HG03280 (cell line): ENCODE measurements around the gene PAK5.

Experiments used
- ATAC-seq: cut with Tn5 transposase; IDR thresholded peaks from one replicate; pipeline ENCODE4 v1.9.1; 2021; ENCODE audit warnings: mild to moderate bottlenecking, moderate library complexity; ENCODE audit not compliant: unreplicated experiment

The PAK5 gene

DNA sequence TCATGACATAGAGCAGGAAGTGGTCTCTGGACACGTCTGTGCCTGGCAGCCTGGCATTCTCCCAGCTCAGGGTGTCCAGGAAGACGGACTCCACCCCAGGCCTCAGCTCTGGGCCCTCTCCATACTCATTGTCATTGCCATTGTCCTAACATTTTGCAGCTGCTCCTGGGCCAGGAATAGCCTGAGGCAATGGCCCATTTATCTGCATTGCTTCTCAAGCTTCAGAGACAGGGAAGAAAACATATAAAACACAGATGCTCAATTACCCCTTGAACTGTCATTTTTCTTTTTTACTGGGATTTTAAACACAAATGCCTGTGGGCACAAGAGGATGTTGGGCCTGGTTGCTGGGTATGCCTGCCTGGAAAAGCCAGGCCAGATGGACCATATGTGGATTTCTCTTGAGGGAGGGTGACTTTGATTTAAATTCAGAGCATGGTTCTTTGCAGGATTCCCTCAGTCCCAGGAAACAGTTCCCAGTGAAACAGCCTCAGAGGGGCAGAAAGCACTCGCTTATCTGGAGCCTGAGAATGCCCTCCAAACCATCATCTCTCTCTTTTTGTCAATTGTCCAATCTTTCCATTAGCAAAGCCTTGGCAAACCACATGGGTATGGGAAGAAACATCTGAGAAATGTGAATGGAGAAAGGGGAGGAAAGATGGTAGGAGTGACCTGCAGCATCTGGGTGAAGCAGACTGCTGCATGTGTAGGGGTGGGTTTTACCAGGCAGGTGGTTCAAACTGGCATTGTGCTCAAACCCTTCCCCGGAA, 306.6 kb downstream of the PAK5 start:
- no peak for ATAC-seq

GRCh38 chr20:9531581-9531980, 307.3 kb downstream of the PAK5 start:
- no peak for ATAC-seq

DNA sequence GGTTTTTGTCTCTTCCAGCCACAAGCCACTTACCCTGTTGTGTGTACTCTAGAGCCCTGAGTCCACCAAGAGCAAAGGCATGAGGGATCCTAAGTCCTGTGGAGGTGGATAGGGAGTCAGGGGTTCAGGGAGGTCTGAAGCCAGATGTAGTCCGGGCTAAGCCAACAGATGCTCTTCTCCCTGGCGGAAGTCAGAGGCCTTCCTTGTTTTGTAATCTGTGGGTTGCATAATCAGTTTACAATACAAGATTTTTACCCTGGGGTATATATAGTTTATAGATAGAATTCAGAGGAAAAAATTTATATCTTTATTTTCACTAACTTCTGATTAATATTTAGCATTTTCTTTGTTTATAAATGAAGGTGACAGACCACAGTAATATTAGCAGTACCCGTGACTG, 315.2 kb downstream of the PAK5 start:
- ATAC-seq = no peak

- no peak for ATAC-seq
Measured at GRCh38 chr20:9520086-9520485, 318.8 kb downstream of the PAK5 start.

DNA sequence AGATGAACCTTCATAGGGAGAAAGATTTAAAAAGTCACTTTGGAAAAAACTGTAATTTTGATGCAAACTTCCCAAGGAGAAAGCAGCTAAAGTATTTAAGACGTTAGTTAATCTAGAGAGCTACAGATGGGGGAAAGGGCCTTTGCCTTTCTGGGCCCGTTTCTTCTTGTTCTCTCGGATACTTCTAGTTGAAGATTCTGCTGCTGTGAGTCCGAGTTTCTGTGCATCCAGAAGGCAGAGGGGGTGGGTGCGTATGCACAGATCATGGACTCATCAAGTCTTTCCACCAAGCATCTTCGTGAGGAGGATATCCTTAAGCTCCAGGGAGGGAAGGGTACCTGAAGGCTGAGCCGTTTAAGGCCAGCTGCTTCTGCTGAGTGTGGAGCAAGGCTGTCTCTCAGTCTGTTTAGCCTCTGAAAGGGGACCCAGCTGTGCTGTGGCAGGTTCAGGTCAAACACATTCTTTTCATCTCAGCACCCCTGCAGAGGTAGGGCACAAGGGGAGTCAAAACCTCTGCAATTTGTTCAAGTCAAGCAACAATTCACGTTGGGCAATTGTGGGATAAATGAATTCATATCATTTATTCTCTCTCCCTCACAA, 320.2 kb downstream of the PAK5 start:
- no peak for ATAC-seq

- no peak for ATAC-seq
Measured at GRCh38 chr20:9517297-9518162, 321.3 kb downstream of the PAK5 start.

DNA sequence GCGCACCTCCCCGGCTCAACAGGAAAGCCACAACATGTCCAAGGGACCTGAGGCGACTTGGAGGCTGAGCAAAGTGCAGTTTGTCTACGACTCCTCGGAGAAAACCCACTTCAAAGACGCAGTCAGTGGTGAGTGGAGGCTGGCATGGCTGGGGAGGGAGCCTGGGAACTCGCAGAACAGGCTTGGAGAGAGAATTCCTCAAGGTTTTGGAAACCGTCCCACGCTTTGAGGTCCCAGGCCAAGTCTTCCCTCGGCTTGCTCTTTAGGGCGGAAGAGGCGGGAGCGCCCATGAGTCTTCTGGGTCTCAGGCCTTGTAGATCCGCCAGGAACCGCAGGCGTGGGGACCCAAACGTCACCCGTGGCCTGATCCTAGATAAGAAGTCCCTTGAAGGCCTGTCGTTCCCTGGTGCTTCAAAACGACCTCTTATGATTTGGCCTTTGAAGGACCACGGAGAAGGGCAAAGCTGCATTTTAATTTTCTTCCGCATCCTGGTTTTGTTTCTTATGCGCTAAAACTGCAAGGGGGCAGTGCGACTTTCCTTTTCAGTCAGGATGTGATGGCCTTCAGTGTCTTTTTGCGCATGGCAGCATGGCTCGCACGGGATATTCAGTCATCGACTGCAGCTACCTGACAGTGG, 322.5 kb downstream of the PAK5 start:
- ATAC-seq = no peak

DNA sequence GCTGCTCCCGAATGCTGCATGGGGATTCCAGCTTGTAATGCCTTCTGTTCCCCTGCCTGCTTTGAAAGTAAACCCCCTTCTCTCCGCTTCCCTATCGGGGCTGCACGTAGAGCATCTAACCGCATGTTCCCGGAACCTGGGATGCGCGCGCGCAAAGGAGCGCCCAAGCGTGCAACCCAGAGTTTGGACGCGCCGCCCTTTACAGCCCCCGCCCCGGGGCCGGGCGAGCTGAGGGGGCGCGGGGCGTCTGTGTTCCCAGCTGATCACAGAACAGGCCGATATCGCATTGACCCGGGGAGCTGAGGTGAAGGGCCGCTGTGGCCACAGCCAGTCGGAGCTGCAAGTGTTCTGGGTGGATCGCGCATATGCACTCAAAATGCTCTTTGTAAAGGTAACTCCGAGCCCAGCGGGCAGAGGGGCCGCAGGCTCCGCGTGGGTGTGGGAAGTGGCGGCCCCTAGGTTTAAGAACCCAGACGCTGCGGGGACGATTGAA, 323.1 kb downstream of the PAK5 start:
- no peak for ATAC-seq

GRCh38 chr20:9515214-9515585, 323.7 kb downstream of the PAK5 start:
- no peak for ATAC-seq

GRCh38 chr20:9514461-9515213, 324.2 kb downstream of the PAK5 start, which contains the start of gene LAMP5:
Gene LAMP5 (plus strand): TSS chr20:9514590. CDS start chr20:9514853, 263 bp downstream.
- ATAC-seq = peak; percentile 49

DNA sequence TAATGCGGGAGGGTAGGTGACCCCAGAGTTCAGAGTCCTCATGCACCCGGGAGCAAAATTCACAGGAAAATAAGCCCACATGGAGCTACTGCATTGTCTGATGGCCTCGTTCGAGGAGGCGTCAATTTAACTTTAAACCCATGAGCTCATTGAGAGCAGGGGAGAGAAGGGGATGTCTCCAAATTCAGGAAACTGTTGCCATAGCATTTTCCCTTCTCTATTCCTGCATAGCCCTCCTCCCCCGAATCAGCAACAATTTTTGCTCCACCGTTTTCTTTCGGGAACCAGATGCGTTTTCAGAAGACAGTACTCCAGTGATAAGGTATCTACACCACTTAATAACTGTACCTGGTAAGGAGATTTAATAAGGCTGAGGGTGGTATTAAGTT, 324.8 kb downstream of the PAK5 start:
- peak; percentile 12 for ATAC-seq

DNA sequence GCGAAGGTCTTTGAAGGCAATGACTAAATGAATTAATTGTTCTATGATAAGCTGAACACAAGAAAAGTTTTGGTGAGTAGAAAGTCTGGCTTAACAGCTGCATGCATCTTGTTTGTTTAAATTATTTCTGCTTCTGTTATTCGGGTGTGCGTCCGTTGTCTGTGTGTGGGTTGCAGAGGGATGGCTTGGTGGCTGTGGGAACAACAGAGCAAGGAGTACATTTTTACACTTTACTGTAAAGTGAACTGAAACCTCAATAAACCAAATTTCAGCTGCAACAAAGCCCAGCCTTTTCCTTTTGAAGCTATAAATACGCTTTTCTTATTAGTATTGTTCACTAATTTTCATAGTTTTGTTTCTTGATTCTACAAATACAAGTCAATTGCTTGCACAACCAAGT, 328.0 kb downstream of the PAK5 start:
- ATAC-seq = no peak

DNA sequence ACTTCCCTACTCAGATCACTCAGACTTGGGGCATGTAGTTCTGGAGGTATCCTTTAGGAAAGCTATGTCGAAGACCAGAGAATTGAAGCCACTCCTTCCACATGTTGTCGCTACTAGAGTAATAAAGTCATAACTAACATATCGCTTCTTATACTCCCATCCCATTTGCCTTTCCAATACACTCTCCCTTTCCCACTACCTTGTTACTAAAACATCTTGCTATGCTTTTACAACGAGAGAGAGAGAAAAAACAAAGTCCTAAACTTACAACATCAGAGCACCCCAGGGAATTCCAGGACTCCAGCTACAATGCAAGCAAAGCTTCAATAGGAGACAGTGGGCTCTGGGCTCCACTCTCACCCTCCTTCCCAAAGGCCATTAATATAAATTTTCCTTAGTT, 329.6 kb downstream of the PAK5 start:
- no peak for ATAC-seq

DNA sequence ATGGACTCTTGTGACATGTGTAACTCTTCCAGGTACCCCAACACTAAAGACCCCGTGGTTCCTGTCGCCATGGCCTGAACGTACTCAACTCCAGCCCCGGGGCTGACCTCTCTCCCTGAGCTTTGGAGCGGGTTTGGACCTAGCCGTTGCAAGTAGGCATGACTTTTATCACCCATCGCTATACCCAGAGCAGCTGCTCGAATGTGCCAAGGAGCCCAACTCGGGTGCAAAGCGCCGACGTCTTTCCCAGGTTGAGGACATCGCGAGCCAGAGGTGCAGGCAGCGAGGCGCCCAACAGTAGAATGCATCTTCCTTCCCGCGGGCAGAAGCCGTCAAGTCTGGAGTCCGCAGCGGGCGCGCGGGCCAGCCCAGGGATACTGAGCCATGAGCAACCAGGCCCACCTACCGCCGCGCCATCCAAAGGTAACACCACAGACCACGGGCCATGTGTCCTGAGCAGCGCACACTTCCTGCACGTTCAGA, 330.1 kb downstream of the PAK5 start:
- ATAC-seq = no peak

DNA sequence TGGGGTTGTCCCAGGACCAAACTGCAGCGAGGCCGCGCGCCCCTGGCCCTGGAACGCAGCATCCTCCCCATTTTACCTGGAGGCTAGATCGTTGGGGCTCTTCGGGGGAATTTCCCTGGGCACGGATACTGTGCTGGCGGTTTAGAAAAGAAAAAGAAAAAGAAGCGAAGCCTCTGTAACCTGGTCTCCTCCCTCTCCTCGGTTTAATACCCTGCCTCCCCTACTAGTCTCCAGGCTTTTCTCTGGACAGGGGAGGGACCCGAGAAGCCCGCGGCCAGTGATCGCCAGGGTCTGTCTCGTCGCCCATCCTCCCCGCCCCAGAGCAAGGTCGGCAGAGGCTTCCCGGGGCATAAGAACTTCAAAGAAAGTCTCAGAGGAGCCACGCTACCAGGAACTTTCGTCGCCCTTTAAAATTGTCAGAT, 330.6 kb downstream of the PAK5 start:
- no peak for ATAC-seq

DNA sequence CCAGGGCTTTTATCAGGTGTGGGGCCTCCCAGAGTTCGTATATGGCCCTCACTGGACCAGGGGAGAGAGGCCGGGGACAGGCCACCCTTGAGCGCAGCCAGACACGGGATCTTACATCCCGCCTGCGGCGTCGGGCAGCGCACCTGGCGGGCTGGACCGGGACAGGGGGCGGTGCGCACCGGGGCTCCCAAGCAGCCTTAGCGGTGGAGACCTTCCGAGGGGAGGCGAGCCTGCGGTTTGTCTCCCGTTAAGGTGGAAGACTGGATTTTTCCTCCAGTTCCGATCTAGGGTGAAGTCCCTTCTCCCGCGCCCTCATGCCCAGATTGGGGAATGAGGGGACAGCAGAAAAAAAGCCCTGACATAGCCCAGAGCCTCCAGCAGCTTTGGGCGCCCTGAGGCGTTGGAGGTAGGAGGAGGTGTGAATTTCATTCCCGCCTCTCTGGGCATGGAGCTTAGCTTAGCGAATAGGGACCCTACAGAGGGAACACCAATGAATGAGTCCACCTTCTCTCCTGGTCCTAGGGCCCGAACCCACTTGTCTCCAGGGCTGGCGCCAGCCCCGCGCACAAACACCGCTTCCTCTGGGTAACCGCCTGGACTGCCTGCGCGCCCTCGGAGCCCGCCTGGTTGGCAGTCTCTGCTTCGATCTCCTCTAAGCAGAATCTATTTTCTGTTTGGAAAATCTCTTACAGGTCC, 331.2 kb downstream of the PAK5 start:
- ATAC-seq = no peak

GRCh38 chr20:9506964-9507369, 331.9 kb downstream of the PAK5 start:
- ATAC-seq = no peak

- no peak for ATAC-seq
Measured at GRCh38 chr20:9506280-9506821, 332.5 kb downstream of the PAK5 start.

DNA sequence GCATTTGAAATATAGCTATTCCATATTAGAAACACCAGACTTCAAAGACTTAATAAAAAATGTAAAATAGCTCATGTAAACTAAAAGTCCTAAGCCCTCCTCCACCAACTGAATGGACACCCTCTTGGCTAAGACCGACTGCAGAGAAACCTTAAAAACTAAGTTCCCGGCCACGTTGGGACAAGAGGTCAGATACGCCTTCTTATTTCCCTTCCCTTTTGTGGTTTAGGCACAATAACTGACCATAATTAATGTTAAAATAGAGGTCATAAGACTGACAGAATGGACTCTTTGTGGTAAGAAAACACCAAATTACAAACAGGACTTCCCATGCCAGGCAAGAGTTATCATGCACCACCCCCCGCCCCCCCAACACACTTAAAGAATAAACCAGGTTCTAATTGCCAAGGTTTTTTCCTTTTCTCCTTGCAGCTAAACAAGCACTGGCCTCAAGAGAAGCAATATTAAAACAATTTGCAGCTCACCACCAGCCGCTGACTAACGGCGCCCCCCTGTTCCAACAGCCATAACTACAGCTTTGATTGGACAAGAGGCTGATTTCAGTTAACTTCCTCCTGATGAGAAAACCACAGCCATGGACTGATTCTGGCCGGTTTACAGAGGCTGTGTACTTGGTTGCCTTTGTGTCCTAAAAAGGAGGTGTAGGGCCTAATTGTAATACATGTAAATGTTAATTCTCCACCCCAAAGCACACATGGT, 335.2 kb downstream of the PAK5 start:
- no peak for ATAC-seq
